Endodermal cell (in vitro differentiated cells): ENCODE data around the gene ACBD3. TPM values are rescaled to one million over a fixed set of nuclear protein-coding genes. Genes with fewer than 3 reads are reported as not detected.

Source experiments
- DNase-seq: peaks from one replicate; pipeline ENCODE4 v3.0.0-alpha.2; 2017
- H3K27ac ChIP-seq: 2 replicates; pipeline ENCODE4 v1.5.1; 2013; ENCODE audit warnings: mild to moderate bottlenecking, low read depth, low read length, moderate library complexity
- H3K27me3 ChIP-seq: 2 replicates; pipeline ENCODE4 v1.6.1; 2013; ENCODE audit warnings: mild to moderate bottlenecking, low read length, moderate library complexity; ENCODE audit not compliant: insufficient read depth, control insufficient read depth, poor library complexity, severe bottlenecking
- H3K36me3 ChIP-seq: 2 replicates; pipeline ENCODE4 v1.7.0; 2013; ENCODE audit warnings: mild to moderate bottlenecking, low read length, moderate library complexity; ENCODE audit not compliant: control insufficient read depth, insufficient read depth
- H3K4me1 ChIP-seq: one replicate; pipeline ENCODE4 v1.7.0; 2013; ENCODE audit warnings: low read length; ENCODE audit not compliant: control insufficient read depth, insufficient read depth
- H3K4me3 ChIP-seq: 2 replicates; pipeline ENCODE4 v1.5.1; 2013; ENCODE audit warnings: mild to moderate bottlenecking, low read length, moderate library complexity
- H3K9ac ChIP-seq: 2 replicates; pipeline ENCODE4 v1.6.1; 2013; ENCODE audit warnings: mild to moderate bottlenecking, low read length, moderate library complexity; ENCODE audit not compliant: poor library complexity, severe bottlenecking; ENCODE audit errors: extremely low read depth
- H3K9me3 ChIP-seq: 2 replicates; pipeline ENCODE4 v1.6.1; 2013; ENCODE audit warnings: mild to moderate bottlenecking, low read length, moderate library complexity; ENCODE audit not compliant: control insufficient read depth
- H3K27ac Mint-ChIP-seq: 2 replicates; pipeline ENCODE4 v1.8.0; 2020; ENCODE audit warnings: mixed read lengths
- H3K27me3 Mint-ChIP-seq: 2 replicates; pipeline ENCODE4 v1.8.0; 2021; ENCODE audit warnings: mild to moderate bottlenecking, mixed read lengths; ENCODE audit not compliant: insufficient read depth
- H3K36me3 Mint-ChIP-seq: 2 replicates; pipeline ENCODE4 v1.8.0; 2020; ENCODE audit warnings: low read depth, mixed read lengths
- H3K4me1 Mint-ChIP-seq: 2 replicates; pipeline ENCODE4 v1.8.0; 2020; ENCODE audit warnings: mixed read lengths
- H3K4me3 Mint-ChIP-seq: 2 replicates; pipeline ENCODE4 v1.8.0; 2020; ENCODE audit warnings: mild to moderate bottlenecking, moderate library complexity, mixed read lengths
- H3K9me3 Mint-ChIP-seq: 2 replicates; pipeline ENCODE4 v1.8.0; 2020; ENCODE audit warnings: mild to moderate bottlenecking, mixed read lengths
- WGBS, 2 experiments: methylation state at CpG; one replicate each; pipeline versions ENCODE4 v1.1.5 to v1.1.7; 2013; ENCODE audit warnings: missing lambda C conversion rate in 2 of 2, mixed read lengths in 1 of 2; ENCODE audit not compliant: insufficient coverage in 1 of 2, insufficient read length in 1 of 2; 5-methylcytosine and 5-hydroxymethylcytosine counted together
- total RNA-seq, 2 donors: library from RNA; stranded (reverse); fragmentation: NEBNext Ultra II Directional in 1 of 2; extraction: Animal tissue kit (Norgen Biotek cat#: 25700) in 1 of 2; gene quantifications; 2 replicates in 1 of 2; 3 replicates in 1 of 2; pipeline ENCODE4 v1.2.1, GENCODE V29; 2021
- TF ChIP-seq, protein P1 (sequence below): fragments of 200-600 bp; sonication (generic); conservative IDR thresholded peaks from 2 replicates; pipeline ENCODE4 v1.5.0; 2021; ENCODE audit warnings: antibody characterized with exemption, mild to moderate bottlenecking

ACBD3 gene
- total RNA-seq, 2 donors from 2014 or later = 34.8 to 48.0 TPM

DNA sequence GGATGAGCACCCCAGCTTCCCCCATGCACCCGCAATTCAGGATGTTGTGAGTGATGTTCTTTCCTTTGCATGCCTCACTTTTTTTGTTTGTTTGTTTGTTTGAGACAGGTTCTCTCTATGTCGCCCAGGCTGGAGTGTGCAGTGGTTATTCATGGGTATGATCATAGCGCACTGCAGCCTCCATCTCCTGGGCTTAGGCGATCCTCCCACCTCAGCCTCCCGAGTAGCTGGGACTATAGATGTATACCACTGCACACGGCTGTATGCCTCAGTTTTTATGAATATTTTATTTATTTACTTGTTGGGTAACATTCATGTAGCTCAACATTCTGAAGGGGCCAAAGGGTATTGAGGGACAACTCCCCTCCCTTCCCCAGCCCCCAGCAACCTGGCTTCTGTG is 69.2 kb downstream of the ACBD3 start:
- Mint-ChIP-seq H3K4me3 (no peak overlapping the region), H3K36me3 (no peaks in the 10 kb centered on the region), H3K4me1 (peaks cover 7% of the 10 kb centered on the region), H3K27ac (no peak overlapping the region), H3K9me3 (peaks cover 11% of the 10 kb centered on the region), H3K27me3 (peaks cover 38% of the 10 kb centered on the region)
- H3K9ac ChIP-seq = no peak overlapping the region
- H3K27me3 ChIP-seq = peaks cover 11% of the 10 kb centered on the region
- TF ChIP-seq, protein P1, sequence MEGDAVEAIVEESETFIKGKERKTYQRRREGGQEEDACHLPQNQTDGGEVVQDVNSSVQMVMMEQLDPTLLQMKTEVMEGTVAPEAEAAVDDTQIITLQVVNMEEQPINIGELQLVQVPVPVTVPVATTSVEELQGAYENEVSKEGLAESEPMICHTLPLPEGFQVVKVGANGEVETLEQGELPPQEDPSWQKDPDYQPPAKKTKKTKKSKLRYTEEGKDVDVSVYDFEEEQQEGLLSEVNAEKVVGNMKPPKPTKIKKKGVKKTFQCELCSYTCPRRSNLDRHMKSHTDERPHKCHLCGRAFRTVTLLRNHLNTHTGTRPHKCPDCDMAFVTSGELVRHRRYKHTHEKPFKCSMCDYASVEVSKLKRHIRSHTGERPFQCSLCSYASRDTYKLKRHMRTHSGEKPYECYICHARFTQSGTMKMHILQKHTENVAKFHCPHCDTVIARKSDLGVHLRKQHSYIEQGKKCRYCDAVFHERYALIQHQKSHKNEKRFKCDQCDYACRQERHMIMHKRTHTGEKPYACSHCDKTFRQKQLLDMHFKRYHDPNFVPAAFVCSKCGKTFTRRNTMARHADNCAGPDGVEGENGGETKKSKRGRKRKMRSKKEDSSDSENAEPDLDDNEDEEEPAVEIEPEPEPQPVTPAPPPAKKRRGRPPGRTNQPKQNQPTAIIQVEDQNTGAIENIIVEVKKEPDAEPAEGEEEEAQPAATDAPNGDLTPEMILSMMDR = no peak
- H3K27ac ChIP-seq = no peak overlapping the region
- no peak overlapping the region for H3K4me3 ChIP-seq
- WGBS, 2 experiments = 96 to 100% methylated on average over 2 to 6 of the region's 6 CpGs
- H3K4me1 ChIP-seq = peaks cover 4% of the 10 kb centered on the region
- H3K9me3 ChIP-seq = no peaks in the 10 kb centered on the region
- DNase-seq = no peak
- H3K36me3 ChIP-seq = no peaks in the 10 kb centered on the region

DNA sequence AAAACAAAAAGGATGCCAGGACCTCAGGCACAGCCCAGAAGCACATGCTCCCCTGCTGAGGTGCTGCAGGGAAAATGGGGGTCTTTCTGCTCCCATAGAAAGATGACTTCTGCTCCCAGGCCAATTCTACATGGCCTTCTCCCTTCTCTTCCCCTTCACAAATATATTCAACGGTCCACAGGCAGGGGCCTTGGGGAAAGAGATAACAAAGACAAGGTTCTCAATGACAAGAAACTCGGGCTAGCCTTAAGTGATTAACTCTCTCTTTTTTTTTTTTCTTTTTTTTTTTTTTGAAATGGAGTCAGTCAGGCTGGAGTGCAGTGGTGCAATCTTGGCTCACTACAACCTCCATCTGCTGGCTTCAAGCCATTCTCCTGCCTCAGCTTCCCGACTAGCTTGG is 69.9 kb downstream of the ACBD3 start:
- no peaks in the 10 kb centered on the region for H3K36me3 Mint-ChIP-seq
- Histone ChIP-seq H3K4me1 (peaks cover 11% of the 10 kb centered on the region), H3K4me3 (no peak overlapping the region), H3K9ac (no peak overlapping the region), H3K27ac (no peak overlapping the region), H3K9me3 (no peaks in the 10 kb centered on the region), H3K36me3 (no peaks in the 10 kb centered on the region), H3K27me3 (peaks cover 11% of the 10 kb centered on the region)
- 77 to 96% methylated on average over 3 of the region's 3 CpGs for WGBS, 2 experiments
- peaks cover 41% of the 10 kb centered on the region for H3K27me3 Mint-ChIP-seq
- H3K4me3 Mint-ChIP-seq = no peak overlapping the region
- TF ChIP-seq, protein P1 = no peak
- H3K27ac Mint-ChIP-seq = no peak overlapping the region
- peaks cover 10% of the 10 kb centered on the region for H3K4me1 Mint-ChIP-seq
- H3K9me3 Mint-ChIP-seq = peaks cover 11% of the 10 kb centered on the region
- DNase-seq = no peak

DNA sequence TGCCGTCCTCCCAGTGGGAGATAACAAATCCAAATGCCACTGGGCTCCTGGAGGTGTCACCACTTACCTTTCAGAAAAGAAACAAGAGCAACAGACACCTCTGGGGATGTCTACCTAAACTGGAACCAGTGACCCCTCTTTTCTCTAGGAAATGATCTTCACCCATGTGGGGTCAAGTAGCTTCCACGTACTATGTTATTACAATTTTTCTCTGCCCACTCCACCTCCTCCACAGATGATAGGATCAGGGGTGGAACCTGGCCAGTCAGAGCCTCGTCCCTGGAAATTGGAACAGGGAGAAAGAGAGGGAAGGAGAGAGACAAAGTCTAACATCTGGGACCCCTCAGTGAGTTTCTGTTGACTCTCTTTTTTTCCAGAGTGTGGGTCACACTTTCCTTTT is 73.9 kb downstream of the ACBD3 start:
- H3K36me3 Mint-ChIP-seq = no peaks in the 10 kb centered on the region
- WGBS, 2 experiments = 62 to 89% methylated on average over 2 to 3 of the region's 3 CpGs
- no peaks in the 10 kb centered on the region for H3K27me3 ChIP-seq
- H3K9ac ChIP-seq = no peak overlapping the region
- H3K4me3 Mint-ChIP-seq = no peak overlapping the region
- H3K27ac Mint-ChIP-seq = no peak overlapping the region
- peaks cover 28% of the 10 kb centered on the region for H3K4me1 Mint-ChIP-seq
- H3K36me3 ChIP-seq = no peaks in the 10 kb centered on the region
- DNase-seq = no peak
- TF ChIP-seq, protein P1 = no peak
- peaks cover 11% of the 10 kb centered on the region for H3K9me3 Mint-ChIP-seq
- peaks cover 14% of the 10 kb centered on the region for H3K27me3 Mint-ChIP-seq
- no peaks in the 10 kb centered on the region for H3K9me3 ChIP-seq
- H3K4me3 ChIP-seq = no peak overlapping the region
- no peak overlapping the region for H3K27ac ChIP-seq
- H3K4me1 ChIP-seq = peaks cover 19% of the 10 kb centered on the region
